GM18519 (cell line): ENCODE data around the gene INPP5D.

Experiments used
- ATAC-seq: cut with Tn5 transposase; IDR thresholded peaks from one replicate; pipeline ENCODE4 v1.9.1; 2021; ENCODE audit warnings: mild to moderate bottlenecking, moderate library complexity; ENCODE audit not compliant: unreplicated experiment, low FRiP score

INPP5D gene

DNA sequence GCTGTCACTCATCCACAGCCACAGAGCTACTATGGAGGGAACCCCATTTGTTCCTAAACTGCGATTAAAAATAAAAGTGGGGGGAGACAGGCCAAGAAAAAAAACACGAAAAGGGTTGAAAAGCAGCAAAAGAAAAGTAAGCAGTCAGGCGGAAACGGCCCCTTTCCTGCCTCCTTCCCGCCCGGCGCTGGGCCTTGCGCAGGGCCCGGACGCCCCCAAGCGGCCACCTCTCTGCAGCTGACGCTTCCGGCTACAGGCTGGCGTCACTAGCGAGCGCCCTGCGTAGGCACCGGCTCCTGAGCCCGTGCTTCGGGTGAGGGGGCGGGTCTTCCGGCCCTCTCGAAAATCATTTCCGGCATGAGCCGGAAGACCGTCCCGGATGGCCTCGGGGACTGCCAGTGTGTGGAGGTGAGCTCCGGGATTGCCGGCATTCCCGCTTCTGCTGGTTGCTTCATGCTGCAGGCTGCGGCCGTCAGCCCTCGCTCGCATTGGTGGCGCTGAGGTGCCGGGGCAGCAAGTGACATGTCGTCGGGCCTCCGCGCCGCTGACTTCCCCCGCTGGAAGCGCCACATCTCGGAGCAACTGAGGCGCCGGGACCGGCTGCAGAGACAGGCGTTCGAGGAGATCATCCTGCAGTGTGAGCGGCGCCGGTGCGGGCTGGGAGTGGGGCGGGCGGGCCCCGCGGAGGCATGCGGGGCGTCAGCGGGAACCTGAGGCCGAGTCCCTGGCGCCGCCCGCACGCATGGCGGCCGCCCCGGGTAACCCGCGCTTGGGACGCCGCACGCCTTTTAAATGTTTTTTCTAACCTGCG lies 191.4 kb downstream of the INPP5D start, which contains the start of gene ATG16L1:
TSS of gene ATG16L1 (plus strand) at position 368 of the 811 bp plus-strand sequence. CDS start at position 523, 155 bp downstream.
- peak; percentile 79 for ATAC-seq

DNA sequence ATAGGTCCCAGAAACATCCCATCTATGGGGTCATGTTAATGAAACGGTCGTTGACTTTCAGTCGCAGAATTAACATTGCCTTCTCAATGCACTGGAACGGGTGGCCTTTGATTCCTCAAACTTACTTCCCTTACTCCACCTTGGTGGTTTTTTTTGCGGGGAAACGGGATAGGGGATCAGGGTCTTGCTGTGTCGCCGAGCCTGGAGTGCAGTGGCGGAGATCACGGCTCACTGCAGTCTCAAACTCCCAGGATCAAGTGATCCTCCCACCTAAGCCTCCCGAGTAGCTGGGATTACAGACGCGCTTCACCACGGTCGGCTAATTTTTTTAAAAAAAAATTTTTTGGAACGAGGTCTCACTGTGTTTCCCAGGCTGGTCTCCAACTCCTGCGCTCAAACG lies 192.1 kb downstream of the INPP5D start:
- no peak for ATAC-seq

DNA sequence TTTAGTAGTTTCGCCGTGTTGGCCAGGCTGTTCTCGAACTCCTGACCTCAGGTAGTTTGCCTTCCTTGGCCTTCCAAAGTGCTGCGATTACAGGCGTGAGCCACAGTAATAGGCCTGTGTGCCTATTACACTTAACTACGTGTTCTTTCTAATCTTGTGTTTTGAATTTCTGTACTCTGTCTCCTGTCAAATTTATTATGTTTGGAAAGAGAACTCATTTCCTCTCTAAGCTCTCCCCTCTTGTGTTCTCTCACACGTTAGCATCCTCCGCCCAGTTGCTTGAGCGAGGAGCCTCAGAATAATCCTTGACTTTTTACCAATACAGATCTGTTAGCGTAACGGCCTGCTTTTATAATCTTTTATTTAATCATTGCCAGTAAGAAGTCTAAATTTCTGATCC lies 195.0 kb downstream of the INPP5D start:
- ATAC-seq = no peak

DNA sequence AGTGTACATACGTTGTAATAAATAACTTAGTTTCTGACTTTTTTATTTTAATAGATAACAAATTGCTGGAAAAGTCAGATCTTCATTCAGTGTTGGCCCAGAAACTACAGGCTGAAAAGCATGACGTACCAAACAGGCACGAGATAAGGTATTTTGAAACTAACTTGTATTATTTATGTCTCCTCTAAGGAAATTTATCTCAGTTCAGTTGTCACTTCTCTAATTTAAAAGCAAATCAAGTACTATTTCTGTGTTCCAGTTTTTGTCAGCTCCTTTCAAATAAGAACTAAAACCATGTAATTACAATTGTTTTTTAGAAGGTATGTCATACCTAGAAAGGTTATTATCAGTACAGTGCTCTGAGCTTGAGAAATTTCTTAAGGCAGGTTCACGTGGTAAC lies 195.9 kb downstream of the INPP5D start:
- ATAC-seq = no peak
